Cerebellar cortex (tissue), 1 donor: ENCODE data around the gene KLHL28.

Source experiments
- DNase-seq: peaks from one replicate; pipeline ENCODE4 v3.0.0-alpha.2; 2015; ENCODE audit warnings: low spot score

KLHL28 gene

DNA sequence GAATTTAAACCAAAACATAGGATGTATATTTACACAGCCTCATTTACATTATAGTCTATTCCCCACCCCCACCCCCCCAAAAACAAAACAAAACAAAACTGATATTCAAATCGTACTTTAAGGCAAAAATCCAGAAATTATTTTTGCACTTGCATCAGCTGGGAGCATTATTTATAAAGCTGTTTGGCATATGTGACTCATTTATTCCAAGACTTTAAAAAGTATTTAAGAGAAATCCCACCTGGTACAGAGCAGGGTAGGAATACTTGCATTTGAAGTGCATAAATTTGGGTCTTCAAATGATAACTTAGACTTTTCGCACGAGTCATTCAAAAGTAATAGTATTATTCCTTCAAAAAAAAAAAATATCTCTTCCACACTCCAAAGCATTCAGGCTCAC is 1.1 kb downstream of the KLHL28 start:
- DNase-seq: no peak

DNA sequence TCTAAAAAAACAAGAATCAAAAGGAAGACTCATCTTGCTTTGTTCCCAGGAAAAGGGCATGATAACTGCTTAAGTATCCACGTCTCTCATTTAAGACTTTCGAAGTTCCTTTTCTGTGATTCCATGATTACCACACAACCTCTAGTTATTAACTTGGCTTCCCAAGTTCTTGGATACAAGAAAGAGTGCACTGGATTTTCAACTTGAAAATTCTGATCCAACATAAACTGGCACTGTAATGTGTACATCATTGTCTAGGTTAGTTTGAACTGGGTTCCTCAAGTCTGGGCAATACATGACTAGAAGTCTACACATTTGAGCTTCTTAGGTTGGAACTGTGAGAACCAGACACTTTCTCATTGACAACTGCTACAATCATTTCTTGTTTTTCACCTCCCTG is 1.6 kb downstream of the KLHL28 start:
- DNase-seq: no peak

DNA sequence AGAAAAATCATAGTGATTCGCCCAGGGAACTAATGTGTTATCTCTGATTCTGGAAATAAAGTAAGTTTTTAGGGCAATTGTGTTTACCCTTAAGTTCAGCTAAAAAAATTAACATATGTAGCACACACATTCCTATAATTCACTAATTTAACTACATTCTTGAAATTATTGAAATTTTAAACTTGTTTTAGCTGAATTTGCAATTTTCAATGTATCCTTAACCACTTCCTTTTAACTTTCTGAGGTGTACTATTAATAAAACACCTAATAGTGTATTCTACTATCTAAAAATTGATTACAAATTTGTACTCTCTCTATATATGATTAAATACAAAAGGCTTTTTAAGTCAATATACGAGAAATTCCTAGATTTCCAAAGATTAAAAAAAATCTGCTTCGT is 2.2 kb downstream of the KLHL28 start:
- no peak for DNase-seq

DNA sequence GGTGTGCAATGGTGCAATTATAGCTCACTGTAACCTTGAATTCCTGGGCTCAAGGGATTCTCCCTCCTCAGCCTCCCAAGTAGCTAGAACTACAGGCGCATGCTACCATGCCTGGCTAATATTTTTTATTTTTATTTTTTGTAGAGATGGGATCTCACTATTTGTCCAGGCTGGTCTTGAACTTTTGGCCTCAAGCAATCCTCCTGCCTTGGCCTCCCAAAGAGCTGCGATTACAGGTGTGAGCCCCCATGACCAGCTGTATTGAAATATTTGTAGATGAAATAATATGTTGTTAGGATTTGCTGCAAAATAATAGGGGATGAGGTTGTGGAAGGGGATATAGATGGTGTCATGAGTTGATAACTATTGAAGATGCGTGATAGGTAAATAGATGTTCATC is 4.9 kb downstream of the KLHL28 start:
- no peak for DNase-seq

DNA sequence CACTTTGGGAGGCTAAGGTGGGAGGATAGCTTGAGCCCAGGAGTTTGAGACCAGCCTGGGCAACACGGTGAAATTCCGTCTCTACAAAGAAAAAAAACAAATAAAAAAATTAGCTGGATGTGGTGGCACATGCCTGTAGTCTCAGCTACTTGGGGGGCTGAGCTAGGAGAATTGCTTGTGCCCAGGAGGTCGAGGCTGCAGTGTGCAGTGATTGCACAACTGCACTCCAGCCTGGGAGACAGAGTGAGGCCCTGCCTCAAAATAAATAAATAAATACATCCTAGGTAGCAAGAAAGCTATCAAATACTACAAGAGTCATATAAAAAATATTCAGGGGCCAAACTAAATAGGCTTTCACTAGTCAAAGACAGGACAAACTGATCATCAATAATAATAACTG is 6.2 kb downstream of the KLHL28 start:
- no peak for DNase-seq

- no peak for DNase-seq
These were observed 7.0 kb downstream of the KLHL28 start for GRCh38 chr14:44954750-44955149.

- DNase-seq: no peak
These were observed 9.2 kb downstream of the KLHL28 start for GRCh38 chr14:44952391-44953110.

- no peak for DNase-seq
These were observed 10.7 kb downstream of the KLHL28 start for GRCh38 chr14:44951051-44951450.

GRCh38 chr14:44945264-44945663 is 16.5 kb downstream of the KLHL28 start:
- DNase-seq: peak; percentile 51

DNA sequence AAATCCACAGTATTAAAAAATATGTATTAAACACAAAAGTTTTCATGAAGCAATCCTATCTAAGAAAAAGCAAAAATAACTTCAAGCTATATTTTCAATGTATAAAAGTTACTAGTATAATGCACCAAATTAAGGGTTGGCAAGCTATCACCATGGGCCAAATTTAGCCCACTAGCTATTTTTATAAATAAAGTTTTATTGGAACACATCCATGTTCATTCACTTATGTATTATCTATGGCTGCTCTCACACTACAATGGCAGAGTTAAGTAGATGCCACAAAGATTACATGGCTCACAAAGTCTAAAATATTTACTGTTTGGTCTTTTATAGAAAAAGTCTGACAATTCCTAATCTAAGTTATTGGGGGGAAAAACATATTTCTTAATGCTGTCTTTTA is 17.6 kb downstream of the KLHL28 start:
- no peak for DNase-seq

GRCh38 chr14:44942436-44942835 is 19.3 kb downstream of the KLHL28 start:
- no peak for DNase-seq

GRCh38 chr14:44941591-44941990 is 20.2 kb downstream of the KLHL28 start:
- no peak for DNase-seq

- no peak for DNase-seq
These were observed 20.8 kb downstream of the KLHL28 start for GRCh38 chr14:44940944-44941343.

- no peak for DNase-seq
These were observed 21.5 kb downstream of the KLHL28 start for GRCh38 chr14:44940211-44940610.

GRCh38 chr14:44937547-44937946 is 24.2 kb downstream of the KLHL28 start:
- no peak for DNase-seq

- no peak for DNase-seq
These were observed 26.6 kb downstream of the KLHL28 start for GRCh38 chr14:44935155-44935554.

DNA sequence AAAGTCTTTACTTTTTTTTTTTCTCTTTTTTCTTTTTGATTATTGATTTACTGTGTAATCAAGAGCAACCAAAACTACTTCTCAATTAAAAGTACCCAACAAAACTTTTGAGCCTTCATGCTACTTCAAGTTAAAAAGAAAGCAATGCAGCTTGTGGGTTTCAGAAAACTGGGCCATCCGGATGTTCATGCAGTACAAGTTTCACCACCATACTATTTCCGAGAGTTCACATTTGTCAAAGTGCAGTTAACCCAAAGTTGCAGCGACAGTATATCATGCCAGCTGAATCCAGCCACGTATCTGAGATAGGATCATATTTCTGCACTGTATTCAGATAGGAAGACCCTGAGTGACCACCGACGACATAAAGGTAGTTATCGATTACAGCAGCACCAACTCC is 33.0 kb downstream of the KLHL28 start:
- DNase-seq: no peak

- no peak for DNase-seq
These were observed 46.9 kb downstream of the KLHL28 start for GRCh38 chr14:44914849-44915248.

- DNase-seq: no peak
These were observed 49.5 kb downstream of the KLHL28 start for GRCh38 chr14:44912041-44912869.

- DNase-seq: no peak
These were observed 50.9 kb downstream of the KLHL28 start for GRCh38 chr14:44910821-44911220.

DNA sequence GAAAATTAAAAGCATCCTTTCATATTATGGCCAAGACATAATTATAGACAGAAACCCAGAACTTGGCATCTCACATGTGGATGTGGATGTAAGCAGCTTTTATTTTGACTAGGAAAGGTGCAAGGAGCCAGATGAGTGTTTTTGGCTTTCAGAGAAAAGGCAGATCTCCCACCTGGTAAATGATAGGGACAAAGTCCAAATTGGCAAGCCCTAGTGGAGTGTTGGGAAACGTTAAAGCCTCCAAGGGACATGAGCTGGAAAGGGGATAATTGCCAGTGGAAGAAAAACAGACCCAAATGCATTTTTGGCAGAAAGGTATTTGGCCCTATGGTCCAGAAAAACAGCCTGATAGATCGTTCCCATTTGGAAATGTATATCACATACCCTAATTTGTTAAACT is 60.1 kb downstream of the KLHL28 start:
- DNase-seq: no peak

GRCh38 chr14:44898551-44898950 is 63.2 kb downstream of the KLHL28 start:
- DNase-seq: no peak

- peak; percentile 63 for DNase-seq
These were observed 63.9 kb downstream of the KLHL28 start for GRCh38 chr14:44897845-44898151.
